Activated CD8-positive, alpha-beta memory T cell treated with anti-CD3 and anti-CD28 coated beads for 48 hours (primary cell): ENCODE data around the gene TMEM120A.

ENCODE experiments used
- DNase-seq, 3 experiments: peaks; one replicate each; pipeline ENCODE4 v3.0.0-alpha.2; 2020; ENCODE audit warnings: low read depth in 2 of 3, low spot score in 2 of 3

The TMEM120A gene

DNA sequence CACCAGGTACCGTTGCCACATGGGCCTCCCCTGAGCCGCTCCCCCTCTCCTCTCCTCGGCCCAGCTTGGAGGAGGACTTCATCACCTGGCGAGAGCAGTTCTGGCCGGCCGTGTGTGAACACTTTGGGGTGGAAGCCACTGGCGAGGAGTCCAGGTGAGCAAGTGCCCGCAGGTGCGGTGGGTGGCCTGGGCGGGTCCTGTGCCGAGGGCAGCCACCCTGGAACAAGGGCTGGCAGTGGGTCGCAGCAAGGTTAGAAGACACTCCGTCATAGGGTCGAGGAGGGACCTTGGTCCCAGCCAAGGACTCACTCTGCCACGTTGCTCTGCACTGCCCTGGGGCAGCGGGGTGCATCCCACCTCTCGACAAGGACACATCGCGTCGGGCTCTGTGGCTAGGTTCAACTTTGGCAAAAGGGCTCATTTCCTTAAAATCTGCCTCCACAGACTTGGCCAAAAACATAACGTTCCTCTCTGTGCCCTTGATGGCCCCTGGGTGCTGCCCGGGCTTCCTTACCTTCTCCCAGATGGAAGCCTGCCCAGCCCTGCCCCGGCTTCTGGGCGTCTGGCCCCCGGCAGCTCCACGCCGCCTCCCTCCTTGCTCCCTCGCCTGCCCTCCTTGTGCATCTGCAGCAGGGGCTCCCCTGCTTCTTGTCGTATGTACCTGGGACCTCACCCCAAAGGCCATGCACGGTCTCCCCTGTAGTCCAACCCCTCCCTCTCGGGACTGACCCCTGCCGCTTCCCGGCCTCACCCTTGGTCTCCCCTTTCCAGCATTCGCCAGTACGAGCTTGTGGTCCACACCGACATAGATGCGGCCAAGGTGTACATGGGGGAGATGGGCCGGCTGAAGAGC is 12.7 kb downstream of the TMEM120A start:
- no peak for DNase-seq

- no peak for DNase-seq
Measured at GRCh38 chr7:75981203-75981452, 13.3 kb downstream of the TMEM120A start.

DNA sequence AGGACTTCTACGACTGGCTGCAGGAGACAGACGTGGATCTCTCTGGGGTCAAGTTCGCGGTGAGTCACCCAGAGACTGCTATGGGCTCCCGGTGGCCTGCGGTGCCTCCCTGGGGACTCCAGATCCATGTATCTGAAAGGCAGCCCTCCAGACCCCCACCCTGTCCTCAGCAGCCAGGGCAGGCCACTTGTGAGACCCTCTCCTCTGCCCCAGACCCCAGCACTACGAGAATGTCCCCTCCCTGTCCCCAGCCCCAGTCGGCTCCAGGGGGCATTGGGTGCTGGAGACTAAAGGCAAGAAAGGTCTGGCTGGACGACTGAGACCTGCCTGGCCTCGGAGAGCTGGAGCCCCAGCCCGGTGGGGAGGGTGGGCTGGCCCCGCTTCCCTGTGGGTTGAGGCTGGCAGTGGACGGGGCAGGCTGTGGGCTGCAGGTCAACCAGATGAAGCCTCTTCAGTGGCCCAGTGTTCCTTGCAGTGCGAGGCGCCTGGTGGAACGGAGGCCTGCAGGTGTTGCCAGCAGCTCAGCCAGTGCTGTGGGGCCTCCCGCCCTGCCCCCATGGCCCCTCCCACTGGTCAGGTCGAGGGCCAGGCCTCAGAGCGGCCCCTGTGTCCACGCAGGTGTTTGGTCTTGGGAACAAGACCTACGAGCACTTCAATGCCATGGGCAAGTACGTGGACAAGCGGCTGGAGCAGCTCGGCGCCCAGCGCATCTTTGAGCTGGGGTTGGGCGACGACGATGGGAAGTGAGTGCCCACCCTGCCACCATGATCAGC is 13.8 kb downstream of the TMEM120A start:
- no peak for DNase-seq

- no peak for DNase-seq
Measured at GRCh38 chr7:75979759-75980429, 14.5 kb downstream of the TMEM120A start.

- DNase-seq: no peak
Measured at GRCh38 chr7:75977743-75978142, 16.7 kb downstream of the TMEM120A start.

DNA sequence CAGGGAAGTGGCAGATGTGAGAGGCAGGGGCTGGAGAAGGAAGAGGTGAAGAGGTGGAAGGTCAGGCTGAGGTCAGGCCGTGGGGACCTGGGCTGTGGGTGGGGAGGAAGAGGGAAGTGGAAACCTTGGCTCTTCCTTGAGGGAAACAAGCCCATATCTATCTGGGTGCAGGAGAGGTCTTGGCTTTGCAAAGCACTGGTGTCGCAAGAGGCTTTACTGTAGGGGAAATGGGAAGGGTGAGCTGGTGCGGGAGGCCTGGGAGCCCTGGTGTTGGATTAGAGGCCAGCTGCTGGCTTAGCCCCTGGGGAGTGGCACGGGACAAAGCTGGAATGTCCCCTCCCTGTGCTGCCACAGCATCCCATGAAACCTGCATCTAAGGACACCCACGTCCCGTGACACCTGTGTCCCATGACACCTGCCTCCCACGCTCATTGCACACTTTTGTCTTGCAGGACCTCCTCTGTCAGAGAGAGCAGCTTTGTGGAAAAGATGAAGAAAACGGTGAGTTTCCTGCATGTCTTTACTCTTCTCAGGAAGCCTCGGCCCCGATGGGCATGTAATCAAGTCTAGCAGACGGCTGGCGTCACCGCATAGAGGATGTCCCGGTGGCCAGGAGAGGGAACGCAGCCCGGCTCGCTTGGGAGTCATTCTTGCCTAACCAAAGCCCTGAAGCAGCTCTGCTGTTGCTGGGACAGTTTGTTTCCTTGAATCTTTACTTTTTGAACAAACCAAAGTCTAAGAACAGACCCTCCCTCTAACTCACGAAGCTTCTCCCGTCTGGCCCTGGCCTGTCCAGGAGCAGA is 22.2 kb downstream of the TMEM120A start:
- no peak for DNase-seq

- DNase-seq: no peak
Measured at GRCh38 chr7:75971309-75971960, 23.0 kb downstream of the TMEM120A start.

- DNase-seq: no peak
Measured at GRCh38 chr7:75969704-75970498, 24.5 kb downstream of the TMEM120A start.

DNA sequence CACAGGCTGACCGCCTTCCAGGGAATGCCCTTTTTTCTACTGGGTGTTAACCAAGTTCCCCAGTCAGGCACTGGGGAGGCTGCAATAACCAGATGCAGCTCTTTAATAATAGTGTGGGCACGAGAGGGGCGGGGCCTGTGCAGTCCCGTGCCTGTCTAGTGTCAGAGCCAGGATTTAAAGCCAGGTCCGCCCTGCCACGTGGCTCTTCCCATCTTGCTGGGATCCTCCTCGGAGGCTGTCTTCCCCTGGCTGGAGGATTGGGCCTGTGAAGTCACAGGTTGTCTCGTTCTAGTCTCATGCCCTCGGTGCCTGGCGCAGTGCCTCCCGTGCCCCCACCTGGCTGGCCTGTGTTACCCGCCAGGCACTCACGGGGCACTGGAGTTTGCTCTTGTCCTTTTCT is 25.2 kb downstream of the TMEM120A start:
- no peak for DNase-seq

DNA sequence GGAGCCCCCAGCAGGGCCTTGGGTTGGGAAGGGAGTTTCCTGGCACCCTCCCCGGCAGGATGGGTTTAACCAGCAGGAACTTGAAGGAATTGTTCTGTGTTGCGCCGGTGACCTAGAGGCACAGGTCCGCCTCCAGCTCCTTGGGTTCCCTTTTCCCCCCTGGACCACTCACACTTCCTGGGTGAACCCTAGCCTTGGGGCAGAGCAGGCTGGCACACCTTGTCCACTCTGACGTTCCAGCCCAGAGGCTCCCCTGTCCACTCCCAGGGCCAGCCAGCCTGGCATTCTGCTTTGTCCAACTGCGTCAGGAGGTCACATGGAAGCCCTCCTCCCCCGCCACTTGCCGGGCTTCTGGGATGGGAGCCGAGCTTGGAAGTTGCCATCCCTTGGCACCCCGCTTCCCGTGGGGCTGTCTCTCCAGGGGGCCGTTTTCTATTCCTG is 25.8 kb downstream of the TMEM120A start:
- no peak for DNase-seq

DNA sequence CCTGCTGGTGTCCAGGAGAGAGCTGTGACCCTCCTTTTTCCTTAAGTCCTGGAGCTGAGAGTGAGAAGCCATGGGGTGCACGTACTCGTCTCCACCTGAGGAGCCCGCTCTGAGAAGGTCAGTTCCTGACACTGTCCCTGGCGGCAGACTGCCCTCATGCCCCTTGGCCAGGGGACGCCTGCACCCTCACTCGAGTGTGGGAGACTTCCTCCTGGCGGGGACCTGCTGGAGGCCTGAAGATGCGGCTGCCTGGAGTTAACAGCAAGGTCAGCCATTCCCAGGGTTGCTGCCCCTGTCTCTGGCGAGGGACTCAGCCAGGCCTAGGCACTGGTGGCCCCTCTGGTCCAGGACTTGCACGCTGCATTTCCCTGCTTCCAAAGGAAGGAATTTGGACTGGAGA is 26.4 kb downstream of the TMEM120A start:
- DNase-seq: no peak

DNA sequence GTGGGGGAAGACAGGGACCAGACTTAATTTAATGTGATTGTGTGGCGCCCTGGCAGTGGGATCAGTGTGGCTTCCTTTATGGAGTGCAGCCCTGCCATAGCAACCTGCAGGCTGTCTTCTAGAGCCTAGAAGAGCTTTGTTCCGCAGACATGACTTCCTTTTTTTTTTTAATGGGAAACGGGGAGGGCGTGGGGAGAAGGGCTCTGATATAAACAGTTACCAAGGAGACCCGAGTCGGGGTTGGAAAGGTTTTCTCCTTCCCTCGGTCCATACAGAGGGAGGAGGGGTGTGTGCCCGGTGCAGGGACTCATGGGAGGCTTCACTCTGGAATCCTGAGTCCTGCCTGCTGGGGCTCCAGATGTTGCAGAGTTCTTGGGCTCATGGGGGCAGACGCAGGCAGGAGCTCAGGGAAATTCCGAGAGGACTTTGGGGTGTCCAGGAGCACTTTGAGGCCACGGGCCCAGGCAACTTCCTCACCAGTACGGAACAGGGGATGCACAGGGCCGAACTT is 26.9 kb downstream of the TMEM120A start:
- no peak for DNase-seq

- no peak for DNase-seq
Measured at GRCh38 chr7:75967055-75967454, 27.3 kb downstream of the TMEM120A start.

GRCh38 chr7:75966190-75966961 is 28.0 kb downstream of the TMEM120A start:
- no peak for DNase-seq

GRCh38 chr7:75965617-75966016 is 28.8 kb downstream of the TMEM120A start:
- DNase-seq: no peak

DNA sequence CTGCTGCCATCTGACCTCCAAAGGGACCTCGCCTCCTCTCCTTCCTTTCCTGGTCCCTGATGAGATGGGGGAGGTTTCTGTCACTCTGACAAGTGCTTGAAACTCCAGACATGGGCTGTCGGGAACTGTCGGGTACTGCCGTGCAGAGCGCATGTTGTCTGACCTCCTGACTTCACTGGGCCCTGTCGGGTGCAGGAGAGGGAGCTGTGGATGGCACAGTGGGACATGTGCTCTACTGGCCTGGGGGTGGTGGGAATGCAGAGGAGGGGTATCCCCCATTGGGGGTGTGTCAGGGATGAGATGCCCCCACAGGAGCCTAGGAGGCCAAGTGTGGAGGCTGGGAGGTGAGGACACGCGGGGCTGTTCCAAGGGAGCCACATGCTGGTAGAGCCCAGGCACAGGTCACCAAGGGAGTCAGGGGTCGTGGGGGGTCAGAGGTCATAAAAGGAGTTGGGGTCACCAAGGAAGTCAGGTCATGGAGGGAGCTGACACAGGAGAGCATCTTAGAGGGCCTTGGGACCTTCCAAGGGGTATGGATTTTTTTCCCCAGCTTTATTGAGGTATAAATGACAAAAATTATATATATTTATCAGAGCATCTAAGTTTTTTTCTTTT is 30.9 kb downstream of the TMEM120A start:
- DNase-seq: no peak

DNA sequence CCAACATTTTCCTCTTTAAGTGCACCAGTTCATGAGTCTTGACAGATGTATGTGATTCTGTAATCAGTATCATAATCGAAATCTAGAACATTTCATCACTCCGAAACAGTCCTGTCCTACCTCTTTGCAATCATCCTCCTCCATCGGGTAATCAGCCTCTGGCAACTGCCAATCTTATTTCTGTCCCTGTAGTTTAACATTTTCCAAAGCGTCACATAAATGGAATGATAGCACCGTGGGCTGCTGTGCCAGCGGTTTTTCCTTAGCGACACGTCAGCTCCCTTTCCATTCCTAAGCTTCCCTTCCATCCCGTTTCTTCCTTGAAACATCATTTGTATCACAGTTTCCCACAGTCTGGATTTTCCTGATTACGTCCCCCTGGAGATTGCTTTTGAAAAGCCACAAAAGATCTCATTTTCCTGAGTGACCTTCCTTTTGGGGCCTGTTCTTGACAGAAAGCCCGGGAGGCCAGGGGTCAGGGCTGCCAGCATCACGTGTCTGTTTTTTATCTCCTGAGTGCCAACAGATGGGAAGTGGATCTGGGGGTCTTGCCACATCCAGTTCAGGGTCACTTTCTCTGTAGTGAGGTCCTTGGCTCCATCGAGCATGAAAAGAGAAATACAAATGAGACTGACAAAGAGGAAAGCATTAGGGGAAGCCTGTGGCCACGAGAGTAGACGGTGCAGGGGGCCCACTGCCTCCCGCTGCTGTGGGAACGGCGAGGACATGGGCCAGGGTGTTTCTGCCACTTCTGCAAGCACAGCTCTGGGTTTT is 31.6 kb downstream of the TMEM120A start:
- DNase-seq: no peak

- DNase-seq: no peak
Measured at GRCh38 chr7:75961218-75961617, 33.2 kb downstream of the TMEM120A start.
